HG03196 (cell line): Measurements from ENCODE around the gene KLHDC10.
"Not testable (repeated sequence)": the region's sequence is repeated elsewhere in the genome, so short reads cannot be mapped to it uniquely, and the experiment has no call there.

Source experiments
- ATAC-seq: cut with Tn5 transposase; IDR thresholded peaks from one replicate; pipeline ENCODE4 v1.9.1; 2021; ENCODE audit not compliant: unreplicated experiment

Gene KLHDC10

GRCh38 chr7:130139193-130139960 is 69.0 kb downstream of the KLHDC10 start:
- ATAC-seq, result no peak

- no peak for ATAC-seq
Observed at GRCh38 chr7:130140551-130141160, 70.3 kb downstream of the KLHDC10 start.

GRCh38 chr7:130141161-130141883 is 71.0 kb downstream of the KLHDC10 start:
- ATAC-seq, result no peak

GRCh38 chr7:130141884-130142653 is 71.7 kb downstream of the KLHDC10 start:
- no peak for ATAC-seq

GRCh38 chr7:130142654-130143333 is 72.5 kb downstream of the KLHDC10 start:
- ATAC-seq, result no peak

GRCh38 chr7:130143334-130143732 is 73.0 kb downstream of the KLHDC10 start:
- ATAC-seq, result no peak

GRCh38 chr7:130143986-130144311 is 73.6 kb downstream of the KLHDC10 start:
- no peak for ATAC-seq

- ATAC-seq, result no peak
Observed at GRCh38 chr7:130144312-130145171, 74.2 kb downstream of the KLHDC10 start.

- no peak for ATAC-seq
Observed at GRCh38 chr7:130145424-130146100, 75.2 kb downstream of the KLHDC10 start.

GRCh38 chr7:130146142-130146541 is 75.8 kb downstream of the KLHDC10 start:
- not testable (repeated sequence) for ATAC-seq

GRCh38 chr7:130146693-130147405 is 76.5 kb downstream of the KLHDC10 start:
- ATAC-seq, result no peak

GRCh38 chr7:130147710-130148325 is 77.5 kb downstream of the KLHDC10 start:
- no peak for ATAC-seq

GRCh38 chr7:130148561-130148960 is 78.2 kb downstream of the KLHDC10 start:
- ATAC-seq, result no peak

GRCh38 chr7:130149281-130150139 is 79.2 kb downstream of the KLHDC10 start:
- ATAC-seq, result peak; percentile 59

GRCh38 chr7:130150587-130150986 is 80.3 kb downstream of the KLHDC10 start:
- no peak for ATAC-seq

- ATAC-seq, result no peak
Observed at GRCh38 chr7:130151591-130152492, 81.5 kb downstream of the KLHDC10 start.
